Islet precursor cell (in vitro differentiated cells): ENCODE data around the gene RGL3.
"Not testable (repeated sequence)": the region's sequence is repeated elsewhere in the genome, so short reads cannot be mapped to it uniquely, and the experiment has no call there.

ENCODE experiments used
- DNase-seq: peaks from one replicate; pipeline ENCODE4 v3.0.0-alpha.2; 2018

Gene RGL3

GRCh38 chr19:11448410-11448809, 29.3 kb upstream of the RGL3 start:
- DNase-seq, result no peak

- DNase-seq, result no peak
These were observed 28.5 kb upstream of the RGL3 start for GRCh38 chr19:11447347-11448262.

- DNase-seq, result peak; percentile 74
These were observed 27.7 kb upstream of the RGL3 start for GRCh38 chr19:11446652-11447301.

- DNase-seq, result no peak
These were observed 27.1 kb upstream of the RGL3 start for GRCh38 chr19:11446271-11446651.

- no peak for DNase-seq
These were observed 26.0 kb upstream of the RGL3 start for GRCh38 chr19:11445141-11445540.

GRCh38 chr19:11444059-11444458, 24.9 kb upstream of the RGL3 start:
- no peak for DNase-seq

- no peak for DNase-seq
These were observed 18.8 kb upstream of the RGL3 start for GRCh38 chr19:11437955-11438354.

GRCh38 chr19:11435833-11436313, 16.8 kb upstream of the RGL3 start:
- DNase-seq, result no peak

- DNase-seq, result peak; percentile 100
These were observed 16.1 kb upstream of the RGL3 start, which contains the start of the genes ODAD3 and PRKCSH for GRCh38 chr19:11435057-11435832. TSS of gene ODAD3 (minus strand) at chr19:11435121. CDS start at chr19:11435016, 105 bp downstream. TSS of gene PRKCSH (plus strand) at chr19:11435635. CDS start at chr19:11436118, 483 bp downstream.

- DNase-seq, result no peak
These were observed 15.6 kb upstream of the RGL3 start for GRCh38 chr19:11434703-11435056.

- DNase-seq, result not testable (repeated sequence)
These were observed 14.4 kb upstream of the RGL3 start for GRCh38 chr19:11433526-11433925.

- DNase-seq, result no peak
These were observed 7.5 kb upstream of the RGL3 start for GRCh38 chr19:11426656-11427055.

GRCh38 chr19:11425719-11426457, 6.8 kb upstream of the RGL3 start:
- DNase-seq, result no peak

- DNase-seq, result no peak
These were observed 4.7 kb upstream of the RGL3 start for GRCh38 chr19:11423791-11424181.

GRCh38 chr19:11423164-11423790, 4.2 kb upstream of the RGL3 start:
- DNase-seq, result no peak

GRCh38 chr19:11422163-11423065, 3.3 kb upstream of the RGL3 start:
- peak; percentile 93 for DNase-seq

- peak; percentile 83 for DNase-seq
These were observed 2.4 kb upstream of the RGL3 start for GRCh38 chr19:11421371-11422098.

GRCh38 chr19:11420429-11421370, 1.6 kb upstream of the RGL3 start:
- DNase-seq, result peak; percentile 70

GRCh38 chr19:11418094-11418548, 993 bp downstream of the RGL3 start:
- DNase-seq, result no peak
